Ammon's horn (tissue), 1 donor: Measurements from ENCODE around the gene FAM107B.
"Not testable (repeated sequence)": the region's sequence is repeated elsewhere in the genome, so short reads cannot be mapped to it uniquely, and the experiment has no call there.

Source experiments
- DNase-seq: peaks from one replicate; pipeline ENCODE4 v3.0.0-alpha.2; 2016; ENCODE audit warnings: low spot score

FAM107B gene

DNA sequence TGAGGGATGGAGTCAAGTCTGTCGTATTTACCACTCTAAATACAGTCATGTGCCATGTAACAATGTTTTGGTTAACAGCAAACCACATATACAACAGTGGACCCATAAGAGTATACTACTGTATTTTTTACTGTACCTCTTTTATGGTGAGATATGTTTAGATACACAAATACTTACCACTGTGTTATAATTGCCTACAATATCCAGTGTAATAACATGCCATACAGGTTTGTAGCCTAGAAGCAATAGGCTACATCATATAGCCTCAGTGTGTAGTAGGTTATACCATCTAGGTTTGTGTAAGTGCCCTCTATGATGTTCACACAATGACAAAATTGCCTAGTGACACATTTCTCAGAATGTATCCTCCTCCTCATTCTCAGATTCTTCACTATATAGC, 110.4 kb downstream of the FAM107B start:
- no peak for DNase-seq

DNA sequence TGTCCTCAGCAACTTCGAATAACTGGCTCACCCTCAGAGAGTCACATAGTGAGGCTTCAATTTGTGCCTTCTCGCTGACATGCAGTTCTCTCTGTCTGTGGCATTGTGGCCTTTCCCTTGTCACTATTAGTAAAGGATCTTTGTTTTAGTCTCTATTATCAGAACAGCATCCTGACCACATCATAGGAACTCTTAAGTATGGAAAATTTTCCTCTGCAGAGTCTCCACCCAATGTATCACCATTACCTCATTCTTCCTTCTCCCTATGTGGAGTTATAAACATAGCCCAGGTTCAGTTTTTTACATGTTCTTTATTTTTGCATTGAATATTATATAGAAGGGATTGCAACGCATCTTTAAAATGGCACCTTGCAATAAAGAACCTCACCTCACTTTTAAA, 112.9 kb downstream of the FAM107B start:
- DNase-seq: no peak

DNA sequence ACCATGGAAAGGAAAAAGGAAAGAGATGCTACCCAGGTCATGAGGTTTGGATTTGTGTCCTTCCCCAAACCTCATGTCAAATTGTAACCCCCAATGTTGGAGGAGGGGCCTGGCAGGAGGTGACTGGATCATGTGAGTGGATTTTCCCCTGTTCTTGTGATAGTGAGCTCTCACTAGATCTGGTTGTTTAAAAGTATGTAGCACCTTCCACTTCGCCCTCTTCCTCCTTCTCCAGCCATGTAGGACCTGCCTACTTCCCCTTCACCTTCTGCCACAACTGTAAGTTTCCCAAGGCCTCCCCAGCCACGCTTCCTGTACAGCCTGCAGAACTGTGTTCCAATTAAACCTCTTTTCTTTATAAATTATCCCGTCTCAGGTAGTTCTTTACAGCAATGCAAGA, 113.9 kb downstream of the FAM107B start:
- DNase-seq: no peak

DNA sequence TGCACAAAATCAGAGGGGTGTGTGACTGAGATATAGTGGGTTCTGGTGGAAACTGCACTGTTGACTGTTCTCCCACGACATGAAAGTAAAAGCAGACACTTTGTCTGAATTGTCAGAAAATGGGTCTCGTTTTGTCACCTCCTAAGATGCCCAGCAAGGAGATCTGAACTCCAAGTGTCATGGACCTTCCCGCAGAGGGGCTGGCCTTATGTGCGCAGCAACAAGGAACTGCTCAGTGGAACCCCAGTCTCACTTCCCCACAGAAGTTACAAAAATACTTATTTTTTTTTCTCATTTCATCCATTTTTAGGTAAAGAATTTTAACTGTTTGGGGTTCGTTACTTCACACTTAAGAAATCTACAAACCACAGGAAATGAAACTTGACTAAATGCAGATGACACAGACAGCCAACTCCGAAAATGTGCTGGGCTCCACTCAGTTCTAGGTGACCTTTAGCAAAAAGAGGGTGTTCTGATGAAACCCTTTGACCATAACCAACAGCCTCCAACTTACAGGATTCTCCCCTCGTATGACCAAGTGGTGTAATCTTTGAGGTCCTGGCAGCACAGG, 115.0 kb downstream of the FAM107B start:
- peak; percentile 42 for DNase-seq

DNA sequence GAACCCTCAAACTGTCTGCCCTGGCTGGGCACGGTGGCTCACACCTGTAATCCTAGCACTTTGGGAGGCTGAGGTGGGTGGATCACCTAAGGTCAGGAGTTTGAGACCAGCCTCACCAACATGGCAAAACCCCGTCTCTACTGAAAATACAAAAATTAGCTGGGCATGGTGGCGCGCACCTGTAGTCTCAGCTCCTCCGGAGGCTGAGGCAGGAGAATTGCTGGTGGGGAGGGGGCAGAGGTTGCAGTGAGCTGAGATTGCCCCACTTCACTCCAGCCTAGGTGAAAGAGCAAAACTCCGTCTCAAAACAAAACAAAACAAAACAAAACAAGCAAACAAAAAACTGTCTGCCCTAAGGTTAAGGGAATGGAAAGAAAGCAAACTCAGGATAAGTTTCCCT, 115.6 kb downstream of the FAM107B start:
- DNase-seq: not testable (repeated sequence)

DNA sequence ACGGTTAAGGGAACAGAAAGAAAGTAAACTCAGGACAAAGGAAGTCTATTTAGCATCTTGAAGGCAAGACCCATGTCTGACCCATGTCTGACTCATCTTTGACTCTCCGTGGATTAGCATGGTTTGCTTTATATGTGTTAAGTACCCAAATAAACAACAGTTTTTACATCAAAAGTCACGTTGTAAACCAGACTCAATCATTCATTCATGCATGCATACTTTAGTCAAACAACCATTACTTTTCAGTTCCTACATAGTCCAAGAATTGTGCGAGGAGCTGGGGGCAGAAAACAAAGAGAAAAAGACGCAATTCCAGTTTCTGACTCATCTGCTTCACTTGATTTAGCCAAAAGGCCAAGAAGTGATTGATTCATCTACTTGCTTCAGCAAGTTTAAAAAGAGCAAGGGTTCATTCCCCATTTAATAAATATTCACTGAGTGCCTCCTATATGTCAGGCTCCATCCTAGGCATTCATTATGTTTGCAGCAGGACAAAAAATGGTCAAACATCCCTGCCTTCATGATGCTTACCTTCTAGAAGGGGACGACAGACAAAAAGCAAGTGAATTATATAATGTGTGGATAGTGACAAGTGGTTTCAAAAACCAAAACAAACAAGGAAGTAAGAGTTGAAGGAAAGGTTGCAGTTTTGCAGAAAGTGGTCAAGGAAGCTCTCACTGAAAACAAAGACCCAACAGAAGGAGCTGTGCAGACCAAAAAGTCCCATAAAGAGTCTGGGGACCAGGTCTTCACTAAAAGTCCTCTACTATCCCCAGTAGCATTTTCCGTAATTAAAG, 116.2 kb downstream of the FAM107B start:
- no peak for DNase-seq

DNA sequence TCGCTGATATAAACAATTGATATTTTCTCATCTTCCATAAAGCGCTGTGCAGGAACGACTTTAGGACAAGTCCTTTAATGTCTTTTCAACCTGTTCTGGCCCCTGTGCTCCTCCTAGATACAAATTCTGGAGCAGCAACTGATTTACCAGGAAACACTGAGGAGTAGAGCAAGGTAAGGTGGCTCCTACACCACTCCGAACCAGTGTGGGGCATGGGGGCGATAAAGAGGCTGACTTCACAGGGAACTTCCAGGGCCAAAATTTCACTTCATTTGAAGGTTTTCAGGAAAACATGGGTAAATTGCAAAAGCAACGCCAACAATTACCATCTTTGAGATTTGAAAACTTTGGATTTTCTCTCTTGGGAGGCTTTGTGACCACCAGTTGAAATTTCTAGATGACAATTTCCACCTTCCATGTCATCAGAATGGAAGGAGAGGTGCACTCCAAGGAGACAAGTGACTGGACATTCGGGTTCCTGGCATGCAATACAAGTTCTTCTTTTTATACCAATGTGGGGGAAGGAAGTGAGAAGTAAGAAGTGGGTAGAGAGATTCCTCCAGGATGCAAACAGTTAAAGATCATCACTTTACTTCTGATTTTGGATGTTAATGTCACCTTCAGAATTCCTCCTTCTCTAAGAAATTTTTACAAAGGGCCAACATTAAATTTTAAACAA, 118.5 kb downstream of the FAM107B start:
- no peak for DNase-seq

DNA sequence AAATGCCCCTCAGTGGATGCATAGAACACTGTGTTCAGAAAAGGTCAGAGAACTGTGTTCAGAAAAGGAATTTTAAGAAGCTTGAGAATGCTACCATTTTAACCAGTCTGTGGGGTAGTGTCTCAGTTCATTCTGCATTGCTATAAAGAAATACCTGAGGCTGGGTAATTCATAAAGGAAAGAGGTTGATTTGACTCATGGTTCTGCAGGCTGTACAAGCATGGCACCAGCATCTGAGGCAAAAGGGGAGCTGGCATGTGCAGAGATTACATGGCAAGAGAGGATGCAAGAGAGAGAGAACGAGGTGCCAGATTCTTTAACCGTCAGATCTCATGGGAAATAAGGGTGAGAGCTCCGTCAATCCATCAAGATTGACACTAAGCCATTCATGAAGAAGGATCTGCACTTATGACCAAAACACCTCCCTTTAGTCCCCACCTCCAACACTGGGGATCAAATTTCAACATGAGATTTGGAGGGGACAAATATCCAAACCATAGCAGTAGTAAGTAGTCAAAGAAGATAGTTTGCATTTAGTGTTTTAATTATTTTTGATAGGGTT, 119.8 kb downstream of the FAM107B start:
- DNase-seq: no peak

DNA sequence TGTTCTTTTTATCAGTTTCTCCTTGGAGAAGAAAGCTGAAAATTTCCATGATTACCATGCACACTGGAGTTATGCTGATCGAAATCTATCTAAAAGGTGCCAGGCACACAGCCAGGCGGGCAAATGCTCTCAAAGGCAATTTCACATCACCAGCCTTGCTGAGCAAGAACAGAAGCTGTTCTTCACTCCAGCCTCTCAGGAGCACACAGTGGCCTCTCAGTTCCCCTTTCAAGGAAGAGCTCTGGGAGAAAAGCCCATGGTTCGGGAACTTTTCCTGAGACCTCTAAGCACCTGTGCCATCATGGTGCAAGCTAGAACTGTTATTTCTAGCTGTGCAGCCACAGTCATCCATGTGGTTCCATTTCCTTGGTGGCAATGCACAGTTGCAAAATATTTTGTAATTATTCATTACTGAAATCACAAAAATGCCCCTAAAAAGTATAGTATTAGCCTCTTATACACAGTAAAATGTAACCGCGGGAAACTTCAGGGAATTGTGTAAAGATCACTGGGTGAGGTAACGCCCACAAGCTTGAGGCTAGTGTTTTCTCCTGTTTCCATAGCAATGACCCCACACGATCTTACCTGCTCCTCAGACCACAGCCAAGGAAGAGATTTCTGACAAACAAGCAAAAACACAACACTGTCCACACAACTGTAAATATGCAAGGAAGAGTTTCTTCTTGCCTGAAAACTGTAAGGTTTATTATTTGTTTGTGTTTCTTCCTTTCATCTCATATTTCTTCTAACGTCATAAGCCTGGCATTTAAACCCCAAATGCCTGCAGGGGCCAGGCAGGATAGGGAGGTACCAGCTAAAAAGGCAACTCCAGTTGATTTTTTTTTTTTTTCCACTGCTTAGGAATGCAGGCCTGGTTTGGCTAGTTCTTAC, 121.2 kb downstream of the FAM107B start:
- peak; percentile 50 for DNase-seq

DNA sequence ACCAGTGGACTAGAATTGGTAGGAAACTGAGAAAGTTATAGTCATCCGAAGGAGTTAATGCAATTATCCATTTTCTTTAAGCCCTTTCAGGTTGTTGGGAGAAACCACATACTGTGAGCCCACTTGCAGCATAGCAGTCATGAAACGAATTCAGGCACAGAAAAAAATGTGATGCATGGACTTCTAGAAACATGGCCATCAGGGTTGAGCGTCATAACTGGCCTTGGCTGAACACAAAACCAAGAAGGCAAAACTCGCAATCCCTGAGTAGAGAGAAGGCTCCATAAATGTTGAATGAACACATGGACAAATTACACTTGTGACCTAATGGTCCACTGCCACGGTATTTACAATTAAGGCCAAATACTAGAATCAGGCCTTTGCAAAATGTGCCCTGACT, 121.9 kb downstream of the FAM107B start:
- DNase-seq: no peak

DNA sequence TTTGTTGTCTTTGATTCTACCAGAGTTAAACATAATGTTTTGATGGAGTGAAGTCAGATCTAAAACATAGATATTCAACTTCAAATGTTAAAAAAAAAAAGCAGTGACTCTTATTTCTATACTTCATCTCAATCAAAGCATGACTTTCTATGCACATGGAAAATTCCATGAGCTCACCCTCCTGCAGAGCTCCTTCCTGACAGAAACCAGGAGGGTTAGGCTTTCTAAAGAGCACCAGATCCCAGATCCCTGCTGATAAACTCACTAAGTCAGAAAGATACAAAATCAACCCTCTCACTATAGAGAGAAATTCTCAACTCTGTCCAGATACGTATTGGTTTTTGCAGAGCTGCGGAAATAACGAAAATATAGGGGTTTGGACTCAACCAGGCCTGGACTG, 122.6 kb downstream of the FAM107B start:
- DNase-seq: no peak

DNA sequence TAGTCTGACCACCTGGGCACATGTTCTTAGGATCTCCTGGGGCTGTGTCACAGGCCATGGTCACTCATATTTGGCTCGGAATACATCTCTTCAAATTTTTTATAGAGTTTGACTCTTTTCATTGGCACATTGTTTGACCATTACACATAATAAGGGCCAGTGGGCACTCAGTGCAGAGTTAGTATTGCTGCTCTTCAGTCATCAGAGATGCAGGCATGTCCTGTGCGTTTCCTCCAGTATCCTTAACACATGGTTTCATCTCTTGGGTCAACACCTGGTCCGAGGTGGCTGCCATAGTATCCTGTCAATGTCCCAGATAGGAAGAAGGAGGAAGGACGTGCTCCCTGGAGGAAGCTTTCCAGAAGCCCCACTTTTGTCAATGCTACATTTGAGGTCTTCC, 125.0 kb downstream of the FAM107B start:
- DNase-seq: no peak

DNA sequence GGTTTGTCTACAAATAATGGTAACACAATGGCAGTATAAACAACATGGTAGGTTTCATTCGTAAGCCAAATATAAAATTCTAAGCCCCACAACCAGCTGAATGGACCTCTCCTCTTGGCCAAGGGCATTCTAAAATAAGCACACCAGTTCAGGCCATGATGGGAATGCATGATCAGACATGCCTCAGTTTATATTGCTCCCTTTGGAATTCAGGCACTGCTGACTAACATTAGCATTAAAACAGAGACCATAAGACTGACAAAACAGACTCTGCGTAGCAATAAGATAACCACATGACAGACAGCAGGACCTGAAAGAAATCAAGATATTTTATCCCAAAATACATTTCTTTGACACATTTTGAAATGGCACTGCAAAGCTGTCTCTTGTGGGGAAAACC, 125.8 kb downstream of the FAM107B start:
- no peak for DNase-seq

DNA sequence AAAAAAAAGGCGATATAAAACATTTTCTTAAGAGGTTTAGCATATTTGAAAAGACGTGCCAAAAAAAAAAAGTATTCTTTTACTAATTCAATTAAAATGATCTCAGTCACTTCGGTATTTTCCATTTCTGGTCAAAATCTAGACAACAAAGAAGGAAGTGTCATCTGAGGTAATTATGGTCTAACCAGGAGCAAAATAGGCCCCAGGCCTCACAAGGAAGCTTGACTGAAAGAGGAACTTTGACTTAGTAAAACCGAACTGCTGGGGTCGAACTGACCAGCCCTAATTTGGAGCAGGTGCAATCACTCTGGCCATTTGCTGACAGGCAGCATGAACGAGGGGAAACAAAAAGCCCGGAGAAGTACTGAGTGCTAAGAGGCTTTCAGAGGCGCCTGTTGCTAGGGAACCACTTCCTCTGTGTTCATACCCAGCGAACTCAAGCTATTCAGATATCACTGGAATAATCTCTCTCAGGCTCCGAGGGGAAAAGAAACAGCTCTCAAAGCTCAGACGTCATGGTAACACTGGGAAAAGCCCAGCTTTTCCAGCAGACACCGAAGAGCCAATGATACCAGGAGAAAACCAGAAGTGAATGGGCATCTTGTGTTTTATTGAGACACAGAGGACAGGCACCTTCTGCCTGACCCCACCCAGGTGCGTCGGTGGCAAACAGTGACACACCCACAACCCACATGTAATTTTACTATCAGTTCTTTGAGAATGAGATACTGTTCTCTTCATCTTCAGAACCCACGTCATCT, 126.5 kb downstream of the FAM107B start:
- peak; percentile 87 for DNase-seq

DNA sequence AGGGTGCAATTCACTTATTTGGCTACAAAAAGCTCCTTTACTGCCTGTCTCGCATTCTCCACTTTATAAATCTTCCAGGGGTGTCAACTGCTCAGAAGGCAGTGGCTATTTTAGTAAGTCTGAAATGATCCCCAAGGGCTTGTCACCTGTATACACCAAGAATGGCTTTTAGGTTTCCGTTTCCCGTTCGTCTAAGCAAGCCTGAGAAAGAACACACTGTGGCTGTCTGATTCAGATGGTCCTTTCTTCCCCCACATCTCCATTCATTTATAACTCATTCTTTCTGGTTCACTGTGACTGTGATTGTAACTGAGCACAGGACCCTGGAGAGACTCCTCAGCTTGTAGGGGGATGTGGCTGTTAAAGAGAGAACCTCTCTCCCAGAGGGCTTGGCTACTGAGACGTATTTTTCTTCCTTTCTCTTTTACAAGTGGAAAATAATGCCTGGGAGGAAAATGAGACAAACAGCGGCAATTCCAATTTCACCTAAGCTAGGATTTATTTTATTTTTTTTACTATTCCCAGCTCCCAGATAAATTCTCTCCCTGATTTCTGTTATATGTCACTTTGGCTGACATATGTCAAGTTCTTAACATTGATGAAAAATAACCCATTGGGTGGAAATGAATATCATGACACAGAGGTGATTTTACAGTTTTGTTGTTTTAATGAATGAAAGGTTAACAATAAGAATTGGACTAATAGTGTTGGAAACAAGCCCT, 129.3 kb downstream of the FAM107B start:
- DNase-seq: no peak

DNA sequence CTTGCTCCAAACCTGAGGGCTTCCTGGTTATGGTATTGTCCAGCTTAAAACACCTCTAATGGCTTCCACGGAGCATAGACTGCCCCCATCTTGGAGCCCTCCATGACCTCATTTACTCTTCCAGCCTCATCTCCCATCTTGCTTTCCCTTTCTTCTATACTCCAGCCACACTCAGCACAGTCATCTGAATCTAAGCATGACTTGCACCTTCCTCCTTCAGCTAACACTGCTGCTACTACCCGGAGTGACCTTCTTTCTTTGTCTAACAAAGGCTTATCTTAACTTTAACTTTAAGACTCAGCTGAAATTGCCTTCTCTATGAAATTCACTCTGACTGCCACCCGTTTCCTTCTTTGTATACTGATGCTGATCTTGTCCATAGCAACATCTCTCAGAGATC, 135.1 kb downstream of the FAM107B start:
- DNase-seq: no peak

DNA sequence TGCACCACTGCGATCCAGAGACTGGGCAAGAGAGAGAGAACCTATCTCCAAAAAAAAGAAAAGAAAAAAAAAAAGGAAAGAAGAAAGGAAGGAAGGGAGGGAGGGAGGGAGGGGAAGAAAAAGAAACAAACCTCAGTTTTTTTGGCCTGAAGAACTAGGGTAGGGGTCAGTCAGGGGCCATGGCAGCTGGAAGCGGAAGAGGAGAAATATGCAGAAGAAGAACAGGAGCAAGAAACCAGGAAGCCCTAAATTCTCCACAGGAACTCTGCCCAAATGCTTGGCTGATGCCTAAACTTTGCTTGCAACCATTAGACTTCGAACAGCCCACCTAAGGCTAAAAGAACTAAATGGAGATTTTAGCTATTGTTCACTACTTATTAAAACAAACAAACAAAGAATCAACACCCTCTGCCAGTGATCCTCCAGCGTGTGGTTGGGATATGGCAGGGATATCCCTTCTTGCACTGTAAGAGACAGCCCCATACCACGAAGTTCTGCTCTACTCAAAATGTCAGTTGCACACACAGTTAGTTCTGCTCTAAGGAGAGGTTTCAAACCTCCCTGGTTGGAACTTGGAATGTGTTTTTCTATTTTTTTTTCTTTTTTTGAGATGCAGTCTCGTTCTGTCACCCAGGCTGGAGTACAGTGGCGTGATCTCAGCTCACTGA, 139.5 kb downstream of the FAM107B start:
- no peak for DNase-seq

DNA sequence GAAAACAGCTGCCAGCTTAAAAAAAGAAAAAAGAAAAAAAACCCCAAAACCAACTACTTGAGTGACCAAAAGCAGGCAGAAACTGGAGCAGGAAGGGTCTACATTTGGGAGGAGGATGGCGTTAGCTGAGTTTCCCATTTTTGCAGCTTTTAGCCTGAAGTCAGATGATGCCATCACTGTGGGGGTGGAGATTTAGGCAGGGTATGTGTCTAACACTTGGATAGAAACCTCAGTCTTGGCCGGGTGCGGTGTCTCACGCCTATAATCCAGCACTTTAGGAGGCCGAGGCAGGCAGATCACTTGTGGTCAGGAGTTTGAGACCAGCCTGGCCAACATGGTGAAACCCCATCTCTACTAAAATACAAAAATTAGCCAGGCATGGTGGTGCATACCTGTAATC, 140.1 kb downstream of the FAM107B start:
- not testable (repeated sequence) for DNase-seq

DNA sequence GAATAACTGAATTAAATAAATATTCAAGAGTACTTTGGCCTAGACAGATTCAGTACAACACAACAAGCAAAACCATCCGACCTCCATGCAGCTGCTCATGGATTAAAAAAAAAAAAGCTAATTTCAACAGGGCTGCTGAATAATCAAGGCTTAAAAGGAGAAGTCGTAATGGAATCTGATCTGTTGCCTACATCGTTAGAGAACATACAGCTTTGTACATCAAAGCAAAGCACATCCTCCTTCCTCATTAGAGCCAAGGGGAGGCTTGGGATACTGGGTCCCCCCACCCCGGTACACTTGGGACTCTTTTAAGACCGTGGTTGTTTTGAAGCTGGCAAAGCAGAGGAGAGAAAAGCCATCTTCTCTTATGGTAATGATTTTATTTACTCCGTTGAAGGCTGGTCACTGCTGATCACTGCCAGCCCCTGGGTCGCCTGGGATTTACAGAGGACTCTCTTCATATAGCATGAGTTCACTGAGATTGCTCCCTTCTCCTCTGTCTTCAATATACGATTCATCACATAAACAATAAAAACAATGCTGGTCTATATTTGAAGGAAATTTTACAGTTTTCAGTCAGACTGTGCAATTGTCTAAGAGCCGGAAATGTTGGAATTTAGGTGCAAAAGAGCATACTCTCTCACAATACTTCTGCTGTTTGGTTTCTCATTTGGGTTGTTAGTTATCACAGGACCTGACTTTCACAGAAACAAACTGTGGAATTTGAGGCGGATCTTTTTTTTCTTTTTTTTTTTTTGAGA, 148.8 kb downstream of the FAM107B start:
- no peak for DNase-seq
